Heart right ventricle (tissue), 16 donors: ENCODE measurements around the gene REPIN1. TPM values are rescaled to one million over a fixed set of nuclear protein-coding genes. Genes with fewer than 3 reads are reported as not detected.
A peak's percentile ranks its signal among the peaks of the same experiment; 100 is the strongest.

ENCODE experiments used
- ATAC-seq, 8 donors: fragments of 200-7000 bp; cut with Tn5 transposase; one replicate each; pipeline ENCODE4 v1.9.1; 2020; ENCODE audit warnings: mild to moderate bottlenecking in 8 of 8, moderate library complexity in 8 of 8, moderate number of reproducible peaks in 1 of 8
- DNase-seq, 2 donors: peaks; one replicate each; pipeline ENCODE4 v3.0.0-alpha.2; 2020
- H3K27ac ChIP-seq, 10 donors: fragments of 200-600 bp; sonication (generic) in 2 of 10; one replicate each; pipeline versions ENCODE4 v1.5.0 to v1.8.0; 2020 to 2022; ENCODE audit warnings: mild to moderate bottlenecking in 3 of 10
- H3K27me3 ChIP-seq, 7 donors: fragments of 200-600 bp; one replicate each; pipeline ENCODE4 v1.8.0; 2021 to 2022; ENCODE audit warnings: mild to moderate bottlenecking in 2 of 7
- H3K36me3 ChIP-seq, 9 donors: fragments of 200-600 bp; sonication (generic) in 1 of 9; one replicate each; pipeline versions ENCODE4 v1.5.0 to v1.8.0; 2020 to 2022; ENCODE audit warnings: mild to moderate bottlenecking in 2 of 9
- H3K4me1 ChIP-seq, 9 donors: fragments of 200-600 bp; sonication (generic) in 1 of 9; one replicate each; pipeline versions ENCODE4 v1.5.0 to v1.8.0; 2020 to 2022; ENCODE audit warnings: mild to moderate bottlenecking in 4 of 9
- H3K4me3 ChIP-seq, 10 donors: fragments of 200-600 bp; sonication (generic) in 2 of 10; one replicate each; pipeline versions ENCODE4 v1.5.0 to v1.8.0; 2020 to 2022; ENCODE audit warnings: mild to moderate bottlenecking in 7 of 10, moderate library complexity in 2 of 10
- H3K9me3 ChIP-seq, 11 donors: fragments of 200-600 bp in 10 of 11; sonication (generic) in 2 of 11; one replicate each; pipeline versions ENCODE4 v1.5.0 to v1.8.0; 2013 to 2022; ENCODE audit warnings: mild to moderate bottlenecking in 2 of 11, control low read depth in 1 of 11, moderate library complexity in 1 of 11
- WGBS, 2 donors: extraction: QIAGEN DNeasy Blood & Tissue Kit; methylation state at CpG; one replicate each; pipeline ENCODE4 v1.1.7; 2013; ENCODE audit warnings: inconsistent platforms in 1 of 2; 5-methylcytosine and 5-hydroxymethylcytosine counted together
- intact Hi-C, 10 donors: fragments of 100-400 bp; cut with DNase I; formaldehyde crosslinking; loops; one replicate each; pipeline versions ENCODE4 v1.11.1 to v1.14.2; 2022
- polyA plus RNA-seq, 2 donors: library from polyadenylated mRNA; stranded (reverse); fragments of 200-250 nt; gene quantifications; one replicate each; pipeline ENCODE4 v1.2.3, GENCODE V29; 2013
- total RNA-seq, 10 donors: library from RNA; stranded (reverse); fragmentation: NEBNext Ultra II Directional in 3 of 10; extraction: Animal tissue kit (Norgen Biotek cat#: 25700) in 3 of 10; gene quantifications; one replicate each; pipeline versions ENCODE4 v1.2.1 to v1.2.4, GENCODE V29; 2021 to 2023
- TF ChIP-seq, protein P1 (sequence below), 9 donors: fragments of 200-600 bp; sonication (generic) in 2 of 9; IDR thresholded peaks; one replicate each; pipeline versions ENCODE4 v1.5.0 to v1.8.0; 2021 to 2022; ENCODE audit warnings: antibody characterized with exemption in 9 of 9, mild to moderate bottlenecking in 5 of 9, moderate library complexity in 1 of 9
- donor health status: Arrhythmogenic right ventricular cardiomyopathy.
- donor health status: ischemic (EF 13 %, LVEDD 7.1; RV severe dilation, severe dysfunction).
- donor health status: healthy with polysubstance abuse.
- donor health status: DM: no; HTN: yes; CAD: no.
- donor health status: DM: no; HTN: no; CAD: no.
- donor health status: ischemic (EF 25% LVEDD 6.9; RV normal size, moderate dysfunction).
- donor health status: ischemic (EF 25% LVEDD 5.7; RV mildly dilated, moderate dysfunction).
- donor health status: healthy.
- donor health status: DM: yes; HTN: yes; CAD: no.
- donor health status: Ischemic cardiomyopathy.
- donor health status: ischemic (EF 35%, LVEDD 5.7; RV mildly dilated, moderate dysfunction).
- donor health status: nonischemic (EF 11% LVEDD 7.7; RV severe dilation, severe dysfunction).
- donor health status: DM: yes; HTN: yes; CAD: no.
- donor health status: PGD.
- donor health status: ischemic (EF 29% LVEDD 5.4; RV normal size, mild dysfunction).
- donor health status: nonischemic (EF 23%, LVEDD 6.1; RV moderate dilation, normal function).

The REPIN1 gene
- total and polyA plus RNA-seq, 12 donors = 51.0 to 132 (median 109) TPM

DNA sequence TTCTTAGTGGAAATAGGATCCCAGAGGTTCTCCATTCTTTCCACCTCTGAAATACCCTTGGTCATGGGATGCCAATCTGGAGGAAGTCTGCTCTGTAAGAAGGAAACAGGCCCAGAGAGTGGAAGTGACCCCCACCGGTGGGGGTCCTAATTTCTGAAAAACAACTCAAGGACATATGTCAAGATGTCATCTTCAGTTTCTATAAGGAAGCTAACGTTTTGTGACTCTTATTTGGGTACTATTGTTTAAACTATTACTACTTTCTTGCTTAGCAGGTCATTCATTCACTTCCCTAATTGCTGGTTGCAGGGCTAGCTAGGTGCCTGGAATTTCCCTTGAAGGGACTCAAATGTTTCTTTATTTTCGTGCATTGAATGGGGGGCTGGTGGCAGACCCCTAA lies 8.6 kb downstream of the REPIN1 start:
- Histone ChIP-seq H3K36me3 (peaks cover 0 to 31% (median 18%) of the 10 kb centered on the region in 9 donors), H3K4me3 (no peak overlapping the region), H3K4me1 (peaks cover 9 to 62% (median 34%) of the 10 kb centered on the region in 9 donors), H3K27ac (peak overlapping the region in 4 of 10 donors; percentile 90 to 98 (median 94)), H3K27me3 (no peaks in the 10 kb centered on the region), H3K9me3 (no peaks in the 10 kb centered on the region)
- no peak for ATAC-seq
- intact Hi-C loops = no loop called here
- no peak for DNase-seq
- TF ChIP-seq, protein P1, sequence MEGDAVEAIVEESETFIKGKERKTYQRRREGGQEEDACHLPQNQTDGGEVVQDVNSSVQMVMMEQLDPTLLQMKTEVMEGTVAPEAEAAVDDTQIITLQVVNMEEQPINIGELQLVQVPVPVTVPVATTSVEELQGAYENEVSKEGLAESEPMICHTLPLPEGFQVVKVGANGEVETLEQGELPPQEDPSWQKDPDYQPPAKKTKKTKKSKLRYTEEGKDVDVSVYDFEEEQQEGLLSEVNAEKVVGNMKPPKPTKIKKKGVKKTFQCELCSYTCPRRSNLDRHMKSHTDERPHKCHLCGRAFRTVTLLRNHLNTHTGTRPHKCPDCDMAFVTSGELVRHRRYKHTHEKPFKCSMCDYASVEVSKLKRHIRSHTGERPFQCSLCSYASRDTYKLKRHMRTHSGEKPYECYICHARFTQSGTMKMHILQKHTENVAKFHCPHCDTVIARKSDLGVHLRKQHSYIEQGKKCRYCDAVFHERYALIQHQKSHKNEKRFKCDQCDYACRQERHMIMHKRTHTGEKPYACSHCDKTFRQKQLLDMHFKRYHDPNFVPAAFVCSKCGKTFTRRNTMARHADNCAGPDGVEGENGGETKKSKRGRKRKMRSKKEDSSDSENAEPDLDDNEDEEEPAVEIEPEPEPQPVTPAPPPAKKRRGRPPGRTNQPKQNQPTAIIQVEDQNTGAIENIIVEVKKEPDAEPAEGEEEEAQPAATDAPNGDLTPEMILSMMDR (IDR thresholded peaks at IDR 0.05) = no peak
- 48 to 68% methylated on average over 3 of the region's 3 CpGs for WGBS, 2 donors

DNA sequence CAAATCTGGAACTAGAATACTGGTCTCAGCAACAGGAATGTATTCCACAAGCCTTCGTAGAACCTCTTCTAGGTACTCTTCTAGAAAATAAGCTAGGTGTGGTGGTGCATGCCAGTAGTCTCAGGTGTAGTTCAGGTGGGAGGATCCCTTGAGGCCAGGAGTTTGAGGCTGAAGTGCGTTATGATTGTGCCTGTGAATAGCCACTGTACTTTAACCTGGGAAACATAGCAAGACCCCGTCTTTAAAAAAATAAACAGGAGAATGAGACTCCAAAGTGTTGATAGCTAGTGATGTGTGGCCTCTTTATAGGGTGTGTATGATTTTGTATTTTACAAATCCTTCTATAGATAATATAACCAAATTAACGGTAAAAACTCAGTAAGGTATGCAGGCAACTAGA lies 9.0 kb downstream of the REPIN1 start:
- peak overlapping the region in 9 of 10 donors; percentile 90 to 98 (median 96) for H3K27ac ChIP-seq
- TF ChIP-seq, protein P1 (IDR thresholded peaks at IDR 0.05) = no peak
- intact Hi-C loops = no loop called here
- H3K4me3 ChIP-seq = no peak overlapping the region
- H3K27me3 ChIP-seq = no peaks in the 10 kb centered on the region
- H3K9me3 ChIP-seq = no peaks in the 10 kb centered on the region
- H3K36me3 ChIP-seq = peaks cover 0 to 27% (median 14%) of the 10 kb centered on the region in 9 donors
- ATAC-seq (no peak), DNase-seq (no peak)
- 74% methylated on average over 4 of the region's 4 CpGs for WGBS, 2 donors
- peaks cover 9 to 57% (median 38%) of the 10 kb centered on the region in 9 donors for H3K4me1 ChIP-seq

DNA sequence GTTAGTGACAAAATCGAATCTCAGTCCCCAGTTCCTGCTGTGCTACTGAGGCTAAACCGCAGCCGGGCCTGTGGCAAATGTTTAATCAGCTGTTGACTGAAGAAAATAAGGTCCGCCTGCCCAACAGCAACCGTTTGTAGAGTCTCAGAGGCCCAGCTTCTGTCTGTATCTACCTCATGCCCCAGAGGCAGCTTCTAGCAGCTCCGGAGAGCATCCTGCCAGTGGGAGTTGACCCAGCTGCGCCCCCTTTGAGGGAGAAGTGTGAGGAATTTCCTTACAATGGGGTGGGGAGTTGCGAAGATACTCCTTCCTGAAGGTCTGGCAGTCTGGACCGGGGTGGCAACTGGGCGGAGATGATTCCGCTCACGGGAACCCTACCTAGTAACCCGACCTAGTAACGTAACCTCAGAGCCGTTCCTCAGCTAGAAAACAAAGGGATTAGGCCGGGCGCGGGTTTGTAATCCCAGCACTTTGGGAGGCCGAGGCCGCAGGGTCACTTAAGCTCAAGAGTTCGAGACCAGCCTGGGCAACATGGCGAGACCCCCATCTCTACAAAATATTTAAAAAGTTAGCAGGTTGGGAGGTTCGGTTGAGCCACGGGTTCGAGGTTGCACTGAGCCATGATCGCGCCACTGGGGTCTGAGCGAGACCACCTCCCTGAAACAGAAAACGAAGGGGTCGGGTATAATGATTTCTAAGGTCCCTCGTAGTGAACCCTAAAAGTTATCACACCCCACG lies 9.7 kb downstream of the REPIN1 start:
- peaks cover 8 to 51% (median 39%) of the 10 kb centered on the region in 9 donors for H3K4me1 ChIP-seq
- H3K36me3 ChIP-seq = peaks cover 0 to 20% (median 7%) of the 10 kb centered on the region in 9 donors
- no peaks in the 10 kb centered on the region for H3K27me3 ChIP-seq
- peak overlapping the region; percentile 43 to 98 (median 85) for H3K4me3 ChIP-seq
- peak overlapping the region; percentile 80 to 98 (median 96) for H3K27ac ChIP-seq
- H3K9me3 ChIP-seq = no peaks in the 10 kb centered on the region
- TF ChIP-seq, protein P1 (IDR thresholded peaks at IDR 0.05) = peak in 5 of 9 donors; percentile 15 to 41 (median 35)
- DNase-seq = peak in 1 of 2 donors; percentile 61
- ATAC-seq = peak; percentile 5 to 32 (median 12)
- intact Hi-C loops = no loop called here
- 8% methylated on average over 32 of the region's 32 CpGs for WGBS, 2 donors

DNA sequence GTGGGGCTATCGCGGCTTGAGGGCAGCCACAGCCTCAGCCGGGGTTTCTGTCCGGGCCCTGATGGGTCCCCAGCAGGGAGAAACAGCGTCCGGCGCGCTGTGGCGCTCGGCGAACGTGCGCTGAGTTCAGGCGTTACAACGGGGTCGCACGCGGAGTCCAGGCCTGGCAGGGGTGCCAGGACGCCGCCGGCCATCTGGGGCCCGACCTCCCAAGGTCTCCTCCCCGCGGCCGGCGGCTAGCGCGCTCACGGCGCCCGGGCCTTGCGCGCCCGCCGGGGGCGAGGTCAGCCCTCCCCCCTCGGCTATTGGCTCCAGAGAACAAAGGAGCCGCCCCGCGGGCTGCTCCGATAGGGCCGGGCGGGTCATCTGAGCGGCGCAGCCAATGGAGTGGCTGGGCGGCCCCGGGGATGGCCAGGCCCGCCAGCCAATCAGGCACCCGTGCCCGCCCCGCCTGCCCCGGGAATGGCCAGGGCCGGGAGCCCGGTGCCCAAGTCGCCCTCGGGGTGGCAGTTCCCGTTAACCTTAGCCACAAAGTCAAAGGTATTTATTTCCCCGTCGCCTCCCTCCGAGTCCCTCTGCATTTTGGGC lies 10.3 kb downstream of the REPIN1 start, which contains the start of gene ZNF775:
TSS of gene ZNF775 (plus strand) at position 478 of the 588 bp plus-strand sequence. CDS start 9,141 bp downstream, outside the sequence.
- H3K4me3 ChIP-seq = peak within 1 kb of the TSS; percentile 70 to 98 (median 90)
- 0 to 1% methylated on average over 58 to 60 of the region's 60 CpGs for WGBS, 2 donors
- DNase-seq (peak; percentile 95 to 96), ATAC-seq (peak; percentile 97 to 99 (median 98))
- H3K36me3 ChIP-seq = peaks cover 0 to 14% (median under 1%) of the 10 kb centered on the region in 9 donors
- H3K27me3 ChIP-seq = no peaks in the 10 kb centered on the region
- intact Hi-C loops = loop anchor here in 1 of 10 donors (1.0 kb wide), 1 partner anchor 42 kb away; no protein-coding TSS in a partner anchor
- TF ChIP-seq, protein P1 (IDR thresholded peaks at IDR 0.05) = peak in 1 of 9 donors; percentile 3
- peak within 1 kb of the TSS; percentile 80 to 98 (median 96) for H3K27ac ChIP-seq
- H3K9me3 ChIP-seq = no peaks in the 10 kb centered on the region
- H3K4me1 ChIP-seq = peaks cover 5 to 44% (median 36%) of the 10 kb centered on the region in 9 donors
